DOHH2 (cell line): Measurements from ENCODE around the gene ALOXE3.

Experiments
- EZH2phosphoT487 ChIP-seq: fragments of 200-600 bp; sonication (generic); IDR thresholded peaks from 2 replicates; pipeline ENCODE4 v1.6.1; 2017; ENCODE audit warnings: borderline replicate concordance, mild to moderate bottlenecking, antibody characterized with exemption, low read length, moderate library complexity, mixed read lengths
- TF ChIP-seq, protein P1 (sequence below): fragments of 200-600 bp; sonication (generic); IDR thresholded peaks from one replicate; pipeline ENCODE4 v1.5.1; 2014; ENCODE audit warnings: antibody characterized with exemption, mild to moderate bottlenecking, low read depth, low read length; ENCODE audit not compliant: poor library complexity, severe bottlenecking

DNA sequence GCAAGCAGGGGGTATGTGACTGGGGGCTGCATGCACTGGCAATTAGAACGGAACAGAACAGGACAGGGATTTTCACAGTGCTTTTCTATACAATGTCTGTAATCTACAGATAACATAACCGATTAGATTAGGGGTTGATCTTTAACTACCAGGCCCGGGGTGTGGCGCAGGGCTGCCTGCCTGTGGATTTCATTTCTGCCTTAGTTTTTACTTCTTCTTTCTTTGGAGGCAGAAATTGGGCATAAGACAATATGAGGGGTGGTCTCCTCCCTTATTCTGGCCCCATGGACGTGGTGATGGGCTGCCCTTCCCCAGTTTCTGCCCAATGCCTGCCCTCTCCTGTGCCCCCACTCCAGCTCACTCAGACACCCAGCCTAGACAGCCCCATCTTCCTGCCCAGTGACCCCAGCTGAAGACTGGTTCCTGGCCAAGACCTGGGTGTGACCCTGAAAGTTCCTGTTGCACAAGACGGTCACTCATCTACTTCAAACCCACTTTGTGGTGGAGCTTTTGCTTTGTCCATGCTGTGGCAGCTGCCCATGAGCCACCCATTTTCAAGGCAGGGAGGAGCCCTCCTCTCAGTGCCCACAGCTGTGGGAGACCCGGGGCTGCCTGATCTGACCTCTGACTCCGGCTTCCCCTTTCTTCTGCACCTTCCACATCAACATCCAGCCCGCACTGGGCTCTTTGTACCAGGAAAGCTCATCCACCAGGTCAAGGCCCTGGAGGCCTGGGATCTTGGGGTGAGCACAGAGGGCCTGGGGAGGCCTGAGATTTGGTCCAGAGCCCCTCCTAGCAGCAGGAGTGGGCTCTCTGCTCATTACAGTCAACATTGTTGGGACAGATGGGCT is 49.4 kb downstream of the ALOXE3 start:
- TF ChIP-seq, protein P1, sequence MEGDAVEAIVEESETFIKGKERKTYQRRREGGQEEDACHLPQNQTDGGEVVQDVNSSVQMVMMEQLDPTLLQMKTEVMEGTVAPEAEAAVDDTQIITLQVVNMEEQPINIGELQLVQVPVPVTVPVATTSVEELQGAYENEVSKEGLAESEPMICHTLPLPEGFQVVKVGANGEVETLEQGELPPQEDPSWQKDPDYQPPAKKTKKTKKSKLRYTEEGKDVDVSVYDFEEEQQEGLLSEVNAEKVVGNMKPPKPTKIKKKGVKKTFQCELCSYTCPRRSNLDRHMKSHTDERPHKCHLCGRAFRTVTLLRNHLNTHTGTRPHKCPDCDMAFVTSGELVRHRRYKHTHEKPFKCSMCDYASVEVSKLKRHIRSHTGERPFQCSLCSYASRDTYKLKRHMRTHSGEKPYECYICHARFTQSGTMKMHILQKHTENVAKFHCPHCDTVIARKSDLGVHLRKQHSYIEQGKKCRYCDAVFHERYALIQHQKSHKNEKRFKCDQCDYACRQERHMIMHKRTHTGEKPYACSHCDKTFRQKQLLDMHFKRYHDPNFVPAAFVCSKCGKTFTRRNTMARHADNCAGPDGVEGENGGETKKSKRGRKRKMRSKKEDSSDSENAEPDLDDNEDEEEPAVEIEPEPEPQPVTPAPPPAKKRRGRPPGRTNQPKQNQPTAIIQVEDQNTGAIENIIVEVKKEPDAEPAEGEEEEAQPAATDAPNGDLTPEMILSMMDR: no peak
- TF ChIP-seq EZH2phosphoT487: no peak
